Measurements from ENCODE around the gene GABRA1.

The GABRA1 gene

GRCh38 chr5:161899590-161899989 lies 51.7 kb downstream of the GABRA1 start:
- H3K4me3 ChIP-seq (ENCODE audit: low read length): no peak overlapping the region
- no peak for DNase-seq (ENCODE audit: low read depth)
- TF ChIP-seq, protein P1, sequence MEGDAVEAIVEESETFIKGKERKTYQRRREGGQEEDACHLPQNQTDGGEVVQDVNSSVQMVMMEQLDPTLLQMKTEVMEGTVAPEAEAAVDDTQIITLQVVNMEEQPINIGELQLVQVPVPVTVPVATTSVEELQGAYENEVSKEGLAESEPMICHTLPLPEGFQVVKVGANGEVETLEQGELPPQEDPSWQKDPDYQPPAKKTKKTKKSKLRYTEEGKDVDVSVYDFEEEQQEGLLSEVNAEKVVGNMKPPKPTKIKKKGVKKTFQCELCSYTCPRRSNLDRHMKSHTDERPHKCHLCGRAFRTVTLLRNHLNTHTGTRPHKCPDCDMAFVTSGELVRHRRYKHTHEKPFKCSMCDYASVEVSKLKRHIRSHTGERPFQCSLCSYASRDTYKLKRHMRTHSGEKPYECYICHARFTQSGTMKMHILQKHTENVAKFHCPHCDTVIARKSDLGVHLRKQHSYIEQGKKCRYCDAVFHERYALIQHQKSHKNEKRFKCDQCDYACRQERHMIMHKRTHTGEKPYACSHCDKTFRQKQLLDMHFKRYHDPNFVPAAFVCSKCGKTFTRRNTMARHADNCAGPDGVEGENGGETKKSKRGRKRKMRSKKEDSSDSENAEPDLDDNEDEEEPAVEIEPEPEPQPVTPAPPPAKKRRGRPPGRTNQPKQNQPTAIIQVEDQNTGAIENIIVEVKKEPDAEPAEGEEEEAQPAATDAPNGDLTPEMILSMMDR (conservative IDR thresholded peaks at IDR 0.05; ENCODE audit: low read depth, low read length): no peak

- TF ChIP-seq, protein P1 (conservative IDR thresholded peaks at IDR 0.05; ENCODE audit: low read depth, low read length): no peak
- no peak overlapping the region for H3K4me3 ChIP-seq (ENCODE audit: low read length)
- no peak for DNase-seq (ENCODE audit: low read depth)
These were observed 53.1 kb downstream of the GABRA1 start for GRCh38 chr5:161900981-161901380.

- TF ChIP-seq, protein P1 (conservative IDR thresholded peaks at IDR 0.05; ENCODE audit: low read depth, low read length): no peak
- H3K4me3 ChIP-seq (ENCODE audit: low read length): no peak overlapping the region
- no peak for DNase-seq (ENCODE audit: low read depth)
These were observed 73.9 kb downstream of the GABRA1 start for GRCh38 chr5:161921781-161922180.

DNA sequence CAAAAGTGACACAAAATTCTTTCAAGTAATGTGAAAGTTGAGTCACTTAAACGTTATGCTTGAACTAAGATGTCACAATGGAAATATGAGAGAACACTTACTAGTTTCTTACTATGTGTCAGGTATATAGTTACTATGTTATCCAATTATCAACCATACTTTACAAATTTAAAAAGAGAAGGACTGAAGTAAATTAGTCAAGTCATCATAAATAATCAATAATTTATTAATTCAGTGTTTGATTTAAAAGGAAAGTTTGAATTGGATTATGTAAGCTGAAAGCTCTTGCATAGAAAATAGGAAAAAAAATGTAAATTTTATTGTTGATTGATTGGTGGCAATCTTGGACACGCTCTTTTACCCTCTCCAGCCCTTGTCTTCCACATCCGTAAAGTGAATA lies 76.3 kb downstream of the GABRA1 start:
- DNase-seq (ENCODE audit: low read depth): no peak
- TF ChIP-seq, protein P1 (conservative IDR thresholded peaks at IDR 0.05; ENCODE audit: low read depth, low read length): no peak
- H3K4me3 ChIP-seq (ENCODE audit: low read length): no peak overlapping the region

DNA sequence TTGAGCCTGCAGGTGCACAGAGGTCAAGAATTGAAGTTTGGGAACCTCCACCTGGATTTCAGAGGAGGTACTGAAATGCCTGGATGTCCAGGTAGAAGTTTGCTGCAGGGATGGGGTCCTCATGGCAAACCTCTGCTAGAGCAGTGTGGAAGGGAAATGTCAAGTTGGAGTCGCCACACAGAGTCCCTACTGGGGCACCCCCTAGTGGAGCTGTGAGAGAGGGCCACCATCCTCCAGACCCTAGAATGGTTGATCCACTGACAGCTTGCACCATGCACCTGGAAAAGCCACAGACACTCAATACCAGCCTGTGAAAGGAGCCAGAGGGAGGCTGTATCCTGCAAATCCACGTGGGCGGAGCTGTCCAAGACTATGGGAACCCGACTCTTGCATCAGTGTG lies 78.0 kb downstream of the GABRA1 start:
- DNase-seq (ENCODE audit: low read depth): no peak
- TF ChIP-seq, protein P1 (conservative IDR thresholded peaks at IDR 0.05; ENCODE audit: low read depth, low read length): no peak
- H3K4me3 ChIP-seq (ENCODE audit: low read length): no peak overlapping the region

DNA sequence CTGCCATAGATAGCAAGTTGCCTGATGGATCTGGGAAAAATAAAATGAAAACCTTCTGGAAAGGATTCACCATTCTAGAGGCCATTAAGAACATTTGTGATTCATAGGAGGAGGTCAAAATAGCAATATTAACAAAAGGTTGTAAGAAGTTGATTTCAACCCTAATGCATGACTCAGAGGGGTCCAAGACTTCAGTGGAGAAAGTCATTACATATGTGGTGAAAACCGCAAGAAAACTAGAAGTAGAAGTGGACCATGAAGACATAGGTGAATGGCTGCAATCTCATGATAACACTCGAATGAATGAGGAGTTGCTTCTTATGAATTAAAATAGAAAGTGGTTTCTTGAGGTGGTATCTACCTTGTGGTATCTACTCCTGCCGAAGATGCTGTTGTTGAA lies 86.6 kb downstream of the GABRA1 start:
- H3K4me3 ChIP-seq (ENCODE audit: low read length): no peak overlapping the region
- TF ChIP-seq, protein P1 (conservative IDR thresholded peaks at IDR 0.05; ENCODE audit: low read depth, low read length): no peak
- no peak for DNase-seq (ENCODE audit: low read depth)

- DNase-seq (ENCODE audit: low read depth): no peak
- TF ChIP-seq, protein P1 (conservative IDR thresholded peaks at IDR 0.05; ENCODE audit: low read depth, low read length): no peak
- no peak overlapping the region for H3K4me3 ChIP-seq (ENCODE audit: low read length)
These were observed 97.1 kb downstream of the GABRA1 start for GRCh38 chr5:161944974-161945373.
